B cell (primary cell): ENCODE results near the gene GDPD4. TPM values are rescaled to one million over a fixed set of nuclear protein-coding genes. Genes with fewer than 3 reads are reported as not detected.

ENCODE experiments used
- ATAC-seq: fragments of 200-7000 bp; cut with Tn5 transposase; one replicate; pipeline ENCODE4 v1.10.0; 2021; ENCODE audit warnings: low read depth, mild to moderate bottlenecking, moderate number of reproducible peaks, moderate library complexity
- CTCF ChIA-PET: fragments of 350-600 bp; sonication (Branson Sonifier 250); formaldehyde crosslinking; loops from one replicate; lab custom pipeline; 2021; ENCODE audit warnings: antibody characterized with exemption, inconsistent platforms; lab: Charles Lee
- POLR2A ChIA-PET: fragments of 350-600 bp; sonication (Branson Sonifier 250); formaldehyde crosslinking; loops from one replicate; lab custom pipeline; 2021; ENCODE audit warnings: antibody characterized with exemption; lab: Charles Lee
- DNase-seq: peaks from one replicate; pipeline ENCODE4 v3.0.0; 2013
- H2AFZ ChIP-seq: 2 replicates; pipeline ENCODE4 v1.6.1; 2012; ENCODE audit warnings: mild to moderate bottlenecking, low read depth, low read length; ENCODE audit not compliant: insufficient read depth, poor library complexity, severe bottlenecking
- H3K27ac ChIP-seq, 2 donors: 1 replicate in 1 of 2; 2 replicates in 1 of 2; pipeline ENCODE4 v1.5.1; 2012 to 2013; ENCODE audit warnings: low read length in 2 of 2, mild to moderate bottlenecking in 2 of 2, moderate library complexity in 1 of 2
- H3K27me3 ChIP-seq, 4 experiments: fragments of 200-600 bp in 1 of 4; sonication (generic) in 1 of 4; replicated peaks in 1 of 4; 1 replicate in 2 of 4; 2 replicates in 2 of 4; pipeline versions ENCODE4 v1.6.1 to v1.7.0; 2013 to 2016; ENCODE audit warnings: low read length in 3 of 4, mild to moderate bottlenecking in 2 of 4, mixed read lengths in 1 of 4, moderate library complexity in 1 of 4; ENCODE audit not compliant: insufficient read depth in 4 of 4, control insufficient read depth in 3 of 4; ENCODE audit errors: control extremely low read depth in 1 of 4
- H3K36me3 ChIP-seq, 2 experiments: replicated peaks in 1 of 2; 1 replicate in 1 of 2; 2 replicates in 1 of 2; pipeline versions ENCODE4 v1.6.1 to v1.7.1; 2013; ENCODE audit warnings: low read length in 1 of 2; ENCODE audit not compliant: insufficient read depth in 2 of 2, control insufficient read depth in 1 of 2; ENCODE audit errors: control extremely low read depth in 1 of 2, extremely low read depth in 1 of 2
- H3K4me1 ChIP-seq, 2 donors: fragments of 200-600 bp in 1 of 2; sonication (generic) in 1 of 2; 1 replicate in 1 of 2; 2 replicates in 1 of 2; pipeline versions ENCODE4 v1.5.1 to v1.6.1; 2013 to 2017; ENCODE audit warnings: low read length in 2 of 2; ENCODE audit not compliant: control insufficient read depth in 2 of 2, insufficient read depth in 2 of 2
- H3K4me2 ChIP-seq: replicated peaks from 2 replicates; pipeline ENCODE3; 2012; ENCODE audit warnings: mild to moderate bottlenecking, low read depth, low read length; ENCODE audit not compliant: poor library complexity, severe bottlenecking
- H3K4me3 ChIP-seq, 5 experiments: fragments of 200-600 bp in 1 of 5; sonication (generic) in 1 of 5; 1 replicate in 3 of 5; 2 replicates in 2 of 5; pipeline versions ENCODE4 v1.5.1 to v1.7.0; 2011 to 2016; ENCODE audit warnings: low read length in 4 of 5, mild to moderate bottlenecking in 4 of 5, low read depth in 2 of 5, control low read depth in 1 of 5, moderate library complexity in 1 of 5; ENCODE audit not compliant: insufficient read depth in 1 of 5; ENCODE audit errors: control extremely low read depth in 1 of 5, extremely low read depth in 1 of 5
- H3K79me2 ChIP-seq: fragments of 200-600 bp; sonication (generic); one replicate; pipeline ENCODE4 v1.6.0; 2016; ENCODE audit warnings: low read length; ENCODE audit not compliant: control insufficient read depth, insufficient read depth
- H3K9ac ChIP-seq: fragments of 200-600 bp; sonication (generic); 2 replicates; pipeline ENCODE4 v1.6.1; 2017; ENCODE audit warnings: mild to moderate bottlenecking, low read length, moderate library complexity
- H3K9me3 ChIP-seq, 3 donors: one replicate each; pipeline versions ENCODE4 v1.6.1 to v1.7.1; 2013; ENCODE audit warnings: low read length in 2 of 3; ENCODE audit not compliant: control insufficient read depth in 2 of 3, insufficient read depth in 1 of 3; ENCODE audit errors: control extremely low read depth in 1 of 3
- H4K20me1 ChIP-seq: 2 replicates; pipeline ENCODE4 v1.6.0; 2012; ENCODE audit warnings: mild to moderate bottlenecking, low read length; ENCODE audit not compliant: insufficient read depth, control insufficient read depth, poor library complexity, severe bottlenecking
- H3K27ac Mint-ChIP-seq: one replicate; pipeline ENCODE4 v1.8.0; 2021; ENCODE audit warnings: mixed read lengths
- H3K27me3 Mint-ChIP-seq: one replicate; pipeline ENCODE4 v1.8.0; 2021; ENCODE audit warnings: mixed read lengths
- H3K4me1 Mint-ChIP-seq: one replicate; pipeline ENCODE4 v1.8.0; 2021; ENCODE audit warnings: mixed read lengths
- H3K4me3 Mint-ChIP-seq: one replicate; pipeline ENCODE4 v1.8.0; 2021; ENCODE audit warnings: mixed read lengths
- H3K9me3 Mint-ChIP-seq: one replicate; pipeline ENCODE4 v1.8.0; 2022; ENCODE audit warnings: mixed read lengths; ENCODE audit not compliant: insufficient read depth
- CTCF ChIP-seq: fragments of 200-600 bp; IDR thresholded peaks from one replicate; pipeline ENCODE4 v1.8.0; 2022; ENCODE audit warnings: antibody characterized with exemption, mild to moderate bottlenecking
- EZH2 ChIP-seq: IDR thresholded peaks from 2 replicates; pipeline ENCODE4 v1.6.1; 2012; ENCODE audit warnings: borderline replicate concordance, low read depth, mild to moderate bottlenecking, moderate library complexity, low read length; ENCODE audit not compliant: insufficient read depth, poor library complexity, severe bottlenecking
- WGBS: methylation state at CpG from one replicate; pipeline ENCODE4 v1.1.5; 2013; ENCODE audit warnings: missing lambda C conversion rate; ENCODE audit not compliant: insufficient coverage; 5-methylcytosine and 5-hydroxymethylcytosine counted together
- intact Hi-C: fragments of 100-400 bp; cut with micrococcal nuclease; formaldehyde crosslinking; loops from one replicate; pipeline ENCODE4 v1.10.0; 2022
- polyA plus RNA-seq: library from polyadenylated mRNA; depleted of rRNA; stranded (reverse); fragments of >200 nt; gene quantifications from 2 replicates; pipeline ENCODE4 v1.2.3, GENCODE V29; 2012
- total RNA-seq, 2 donors: library from RNA; stranded (reverse); fragments of 120-200 nt in 1 of 2; gene quantifications; 1 replicate in 1 of 2; 2 replicates in 1 of 2; pipeline versions ENCODE4 v1.2.3 to v1.2.4, GENCODE V29; 2013 to 2022

Gene GDPD4
- total and polyA plus RNA-seq, 2 donors (not counting 1 experiment from before 2014, with no cell fraction given): not detected

GRCh38 chr11:77249427-77249826 lies 52.1 kb downstream of the GDPD4 start:
- no peak overlapping the region for H2AFZ ChIP-seq
- ATAC-seq (no peak), DNase-seq (no peak)
- no peak overlapping the region for H3K27ac Mint-ChIP-seq
- no peaks in the 10 kb centered on the region for H3K4me1 ChIP-seq
- H3K4me3 Mint-ChIP-seq: no peak overlapping the region
- H3K27ac ChIP-seq: no peak overlapping the region
- H3K36me3 ChIP-seq: no peaks in the 10 kb centered on the region
- POLR2A ChIA-PET: no interaction called here
- TF ChIP-seq EZH2: no peak
- no peak for TF ChIP-seq CTCF
- H3K79me2 ChIP-seq: no peaks in the 10 kb centered on the region
- no peak overlapping the region for H3K4me3 ChIP-seq
- no peak overlapping the region for H3K4me2 ChIP-seq
- H3K9me3 ChIP-seq: peaks cover 0 to 15% (median 2%) of the 10 kb centered on the region in 3 donors
- H3K27me3 Mint-ChIP-seq: no peaks in the 10 kb centered on the region
- H3K9ac ChIP-seq: no peak overlapping the region
- no peaks in the 10 kb centered on the region for H3K27me3 ChIP-seq
- peaks cover 11% of the 10 kb centered on the region for H3K9me3 Mint-ChIP-seq
- CTCF ChIA-PET: no interaction called here
- 67% methylated on average over 1 of the region's 3 CpGs for WGBS
- intact Hi-C loops: no loop called here
- H3K4me1 Mint-ChIP-seq: no peaks in the 10 kb centered on the region
- H4K20me1 ChIP-seq: no peaks in the 10 kb centered on the region

GRCh38 chr11:77244277-77245027 lies 57.0 kb downstream of the GDPD4 start:
- Histone ChIP-seq H3K36me3 (no peaks in the 10 kb centered on the region), H4K20me1 (no peaks in the 10 kb centered on the region), H3K9ac (no peak overlapping the region), H3K4me1 (no peaks in the 10 kb centered on the region), H3K27me3 (no peaks in the 10 kb centered on the region), H3K4me3 (no peak overlapping the region), H3K79me2 (no peaks in the 10 kb centered on the region), H3K27ac (no peak overlapping the region), H3K4me2 (no peak overlapping the region), H2AFZ (no peak overlapping the region), H3K9me3 (no peaks in the 10 kb centered on the region)
- Mint-ChIP-seq H3K4me3 (no peak overlapping the region), H3K27ac (no peak overlapping the region), H3K9me3 (no peaks in the 10 kb centered on the region), H3K27me3 (peaks cover 1% of the 10 kb centered on the region), H3K4me1 (no peaks in the 10 kb centered on the region)
- intact Hi-C loops: no loop called here
- CTCF ChIA-PET: no interaction called here
- POLR2A ChIA-PET: no interaction called here
- 100% methylated on average over 2 of the region's 7 CpGs for WGBS
- DNase-seq (no peak), ATAC-seq (no peak)
- TF ChIP-seq CTCF (no peak), EZH2 (no peak)
